Heart left ventricle (tissue), 13 donors: ENCODE measurements around the gene TGFBR3L.

Source experiments
- CTCF ChIP-seq, 12 donors: fragments of 200-600 bp; sonication (generic) in 4 of 12; IDR thresholded peaks; one replicate each; pipeline versions ENCODE4 v1.5.0 to v1.8.0; 2018 to 2022; ENCODE audit warnings: antibody characterized with exemption in 12 of 12, mild to moderate bottlenecking in 5 of 12
- POLR2A ChIP-seq, 2 donors: fragments of 450-650 bp; IDR thresholded peaks; one replicate each; pipeline ENCODE4 v1.6.1; 2017; ENCODE audit warnings: antibody characterized with exemption in 2 of 2, mild to moderate bottlenecking in 2 of 2, moderate library complexity in 2 of 2
- donor health status: ischemic (EF 13 %, LVEDD 7.1; RV severe dilation, severe dysfunction).
- donor health status: DM: no; HTN: yes; CAD: no.
- donor health status: DM: no; HTN: no; CAD: no.
- donor health status: ischemic (EF 25% LVEDD 6.9; RV normal size, moderate dysfunction).
- donor health status: ischemic (EF 25% LVEDD 5.7; RV mildly dilated, moderate dysfunction).
- donor health status: ischemic (EF 35%, LVEDD 5.7; RV mildly dilated, moderate dysfunction).
- donor health status: nonischemic (EF 11% LVEDD 7.7; RV severe dilation, severe dysfunction).
- donor health status: DM: yes; HTN: yes; CAD: no.
- donor health status: PGD.
- donor health status: ischemic (EF 29% LVEDD 5.4; RV normal size, mild dysfunction).
- donor health status: nonischemic (EF 23%, LVEDD 6.1; RV moderate dilation, normal function).

DNA sequence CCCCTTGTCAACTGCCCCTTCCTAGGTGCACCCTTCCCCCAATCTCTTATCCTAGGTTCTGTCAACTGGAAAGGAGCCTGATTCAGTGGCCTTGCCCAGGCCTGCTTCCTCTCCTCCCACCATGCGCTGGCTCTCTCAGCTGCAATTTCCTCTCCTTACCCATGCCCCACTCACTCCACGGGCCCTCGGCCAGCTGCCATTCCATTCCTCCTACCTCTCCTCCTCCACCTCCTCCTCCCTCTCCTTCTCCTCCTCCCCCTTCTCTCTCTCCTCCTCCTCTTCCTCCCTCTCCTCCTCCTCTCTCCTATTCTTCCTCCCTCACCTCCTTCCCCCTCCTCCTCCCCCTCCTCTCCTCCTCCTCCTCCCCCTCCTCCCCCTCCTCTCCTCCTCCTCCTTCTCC, 38.4 kb downstream of the TGFBR3L start:
- no peak for TF ChIP-seq CTCF (IDR thresholded peaks at IDR 0.05)
- no peak for TF ChIP-seq POLR2A (IDR thresholded peaks at IDR 0.05)
